ENCODE measurements around the gene AGFG1.
"Not testable (repeated sequence)": the region's sequence is repeated elsewhere in the genome, so short reads cannot be mapped to it uniquely, and the experiment has no call there.

The AGFG1 gene

DNA sequence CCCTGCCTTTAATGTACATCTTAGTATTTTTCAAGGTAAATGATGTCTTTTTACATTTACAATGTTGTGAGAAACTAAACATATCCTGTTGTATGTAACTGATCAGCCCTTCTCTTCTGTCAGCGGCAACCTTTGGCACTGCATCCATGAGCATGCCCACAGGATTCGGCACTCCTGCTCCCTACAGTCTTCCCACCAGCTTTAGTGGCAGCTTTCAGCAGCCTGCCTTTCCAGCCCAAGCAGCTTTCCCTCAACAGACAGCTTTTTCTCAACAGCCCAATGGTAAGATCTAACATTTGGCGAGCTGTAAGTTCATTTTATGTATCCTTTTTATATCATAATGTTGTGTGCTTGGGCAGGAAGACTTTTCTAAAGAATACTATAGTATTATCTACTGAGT lies 79.9 kb downstream of the AGFG1 start:
- no peak for DNase-seq

DNA sequence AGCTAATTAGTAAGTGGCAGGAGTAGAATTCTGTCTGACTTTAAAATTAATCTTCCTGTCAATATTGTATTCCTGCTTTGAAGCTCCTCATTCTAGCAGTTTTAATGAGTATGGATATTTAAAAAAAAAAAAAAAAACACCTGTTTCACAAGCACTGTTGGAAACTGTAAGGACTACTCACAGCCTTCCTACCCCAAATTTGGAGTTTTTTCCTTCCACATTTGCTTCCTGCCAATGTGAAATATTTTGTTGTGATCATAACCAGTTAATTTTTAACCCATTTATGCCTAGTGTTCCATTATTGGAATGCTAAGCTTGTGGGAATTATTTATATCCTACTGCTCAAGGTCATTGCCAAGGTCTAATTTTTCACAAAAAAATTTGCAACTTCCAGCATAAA lies 90.6 kb downstream of the AGFG1 start:
- no peak for DNase-seq

- no peak for DNase-seq
Measured at GRCh38 chr2:227565080-227565479, 93.1 kb downstream of the AGFG1 start.

DNA sequence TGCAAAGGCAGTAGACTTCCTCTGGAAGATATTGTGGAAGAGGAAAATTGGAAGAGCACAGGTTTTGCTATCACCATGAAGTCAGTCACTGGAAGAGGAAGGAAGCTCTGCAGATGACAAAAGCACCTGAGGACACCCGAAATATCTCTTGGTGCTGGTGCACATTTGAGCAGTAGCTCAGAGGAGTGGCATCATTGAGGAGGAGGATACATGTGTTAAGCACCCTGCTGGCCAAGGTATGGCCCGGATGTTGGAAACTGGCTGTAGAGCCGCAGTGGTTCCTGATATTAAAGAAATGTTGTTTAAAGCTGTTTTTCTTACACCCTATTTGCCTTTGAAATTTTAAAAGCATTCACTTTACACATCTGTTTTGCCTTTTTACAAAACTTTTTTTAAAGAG lies 94.1 kb downstream of the AGFG1 start:
- DNase-seq, result no peak

GRCh38 chr2:227568852-227569169 lies 96.9 kb downstream of the AGFG1 start:
- DNase-seq, result no peak

- no peak for DNase-seq
Measured at GRCh38 chr2:227570615-227571014, 98.7 kb downstream of the AGFG1 start.

GRCh38 chr2:227576110-227576509 lies 104.2 kb downstream of the AGFG1 start:
- no peak for DNase-seq

GRCh38 chr2:227576812-227577211 lies 104.9 kb downstream of the AGFG1 start:
- no peak for DNase-seq

- DNase-seq, result no peak
Measured at GRCh38 chr2:227577555-227577954, 105.6 kb downstream of the AGFG1 start.

GRCh38 chr2:227578642-227579041 lies 106.7 kb downstream of the AGFG1 start:
- no peak for DNase-seq

DNA sequence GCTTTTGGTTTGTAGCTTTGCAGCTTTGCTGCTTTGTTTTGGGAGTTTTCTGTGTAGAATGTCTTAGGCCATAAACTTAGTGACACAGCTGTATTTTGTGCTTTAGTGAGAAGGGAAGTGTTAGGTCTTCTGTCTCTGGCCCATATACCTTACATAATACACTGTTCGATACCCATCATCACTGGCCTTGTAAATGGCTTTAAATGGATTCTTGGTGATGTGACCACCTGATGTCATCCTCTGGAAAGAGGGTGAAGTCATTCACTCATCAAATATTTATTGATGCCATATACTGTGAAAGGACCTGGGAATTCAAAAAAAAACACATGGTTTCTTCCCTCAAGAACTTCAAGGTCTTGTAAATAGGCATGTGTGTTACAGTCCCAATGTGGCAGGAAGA lies 107.8 kb downstream of the AGFG1 start:
- DNase-seq, result no peak

GRCh38 chr2:227582369-227582768 lies 110.4 kb downstream of the AGFG1 start:
- no peak for DNase-seq

DNA sequence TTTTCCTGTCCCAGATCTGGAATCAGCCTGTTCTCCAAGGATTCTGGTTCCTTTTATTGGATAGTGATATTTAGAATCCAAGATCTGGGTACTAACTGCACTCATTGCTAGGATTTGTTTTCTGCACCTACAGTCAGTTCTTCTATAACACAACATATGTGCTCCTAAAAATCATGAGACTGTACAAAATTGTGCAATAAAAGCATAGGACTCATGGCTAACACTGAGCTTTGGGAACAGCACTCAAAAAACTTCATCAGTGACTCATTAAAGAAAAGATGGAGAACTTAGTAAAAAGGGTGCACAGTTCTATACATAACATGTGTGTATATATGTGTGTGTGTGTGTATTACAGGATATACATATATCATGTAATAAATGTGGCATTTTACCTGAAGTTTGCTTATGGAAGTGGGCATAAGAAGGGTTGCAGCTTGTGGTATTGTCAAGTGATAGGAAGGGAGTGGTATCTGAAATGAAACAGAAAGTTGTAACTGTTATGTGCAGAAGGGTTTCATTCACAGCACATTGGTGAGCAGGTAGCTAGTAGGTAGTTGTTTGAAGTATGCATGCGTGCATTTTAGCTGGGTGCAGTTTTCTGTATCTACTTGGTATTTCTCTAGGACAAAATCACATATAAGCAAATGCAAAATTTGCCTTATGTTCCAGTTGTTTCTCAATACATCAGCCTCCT lies 120.9 kb downstream of the AGFG1 start:
- DNase-seq, result no peak

DNA sequence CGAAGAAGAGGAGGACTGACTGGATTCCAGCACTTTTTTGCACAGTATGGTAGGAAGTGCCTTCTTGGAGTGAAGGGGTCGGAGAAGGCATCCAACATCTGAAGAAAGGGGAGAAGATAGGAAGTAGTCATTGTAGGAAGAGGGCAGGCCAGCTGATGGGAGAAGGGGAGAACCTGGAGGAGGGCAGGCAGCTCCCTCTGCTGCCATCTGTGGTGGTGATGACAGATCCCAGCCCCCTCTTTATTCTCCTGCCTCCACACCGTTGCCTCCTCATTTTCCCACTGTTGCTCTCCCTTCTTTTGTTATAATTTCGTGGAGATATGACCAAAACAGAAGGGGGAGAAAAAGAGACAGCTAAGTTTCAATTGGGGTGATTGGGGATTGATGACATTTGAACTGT lies 123.8 kb downstream of the AGFG1 start:
- no peak for DNase-seq

- DNase-seq, result no peak
Measured at GRCh38 chr2:227597036-227597435, 125.1 kb downstream of the AGFG1 start.

- DNase-seq, result no peak
Measured at GRCh38 chr2:227597998-227598397, 126.0 kb downstream of the AGFG1 start.

GRCh38 chr2:227598835-227599503 lies 127.0 kb downstream of the AGFG1 start, which contains the start of gene SCYGR2:
SCYGR2 (plus strand) TSS chr2:227598893; CDS start chr2:227598893, 0 bp downstream.
- DNase-seq, result not testable (repeated sequence)

DNA sequence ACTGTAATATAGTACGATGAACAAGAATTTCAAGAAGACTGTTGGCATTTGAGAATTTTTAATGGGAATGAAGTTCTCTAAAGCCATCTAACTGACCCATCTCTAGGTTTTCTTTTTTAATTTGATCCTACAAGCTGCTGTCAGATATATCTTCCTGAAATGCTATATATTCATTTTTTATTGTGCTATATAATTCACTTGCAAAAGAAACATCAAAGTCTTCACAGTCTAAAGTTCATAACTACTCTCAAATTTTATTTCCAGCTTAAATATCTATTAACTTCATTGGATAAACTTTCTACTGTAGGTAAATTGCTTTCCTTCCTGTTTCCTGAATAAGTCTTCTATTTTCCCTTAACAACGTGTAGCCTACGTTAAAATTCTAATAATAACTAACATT lies 130.4 kb downstream of the AGFG1 start:
- no peak for DNase-seq

GRCh38 chr2:227606476-227606875 lies 134.5 kb downstream of the AGFG1 start:
- DNase-seq, result no peak

GRCh38 chr2:227607941-227608340 lies 136.0 kb downstream of the AGFG1 start:
- no peak for DNase-seq

- DNase-seq, result no peak
Measured at GRCh38 chr2:227608561-227609338, 136.8 kb downstream of the AGFG1 start.

- no peak for DNase-seq
Measured at GRCh38 chr2:227610123-227610522, 138.2 kb downstream of the AGFG1 start.

All from T1000 (cell line).